NT2/D1 (cell line): ENCODE measurements around the gene PDIA6.

ENCODE experiments used
- YY1 ChIP-seq: IDR thresholded peaks from 2 replicates; pipeline ENCODE4 v1.6.1; 2011; ENCODE audit not compliant: insufficient read length, insufficient read depth
- ZNF274 ChIP-seq: IDR thresholded peaks from 2 replicates; pipeline ENCODE4 v1.6.1; 2011; ENCODE audit warnings: mild to moderate bottlenecking, low read depth, low read length

DNA sequence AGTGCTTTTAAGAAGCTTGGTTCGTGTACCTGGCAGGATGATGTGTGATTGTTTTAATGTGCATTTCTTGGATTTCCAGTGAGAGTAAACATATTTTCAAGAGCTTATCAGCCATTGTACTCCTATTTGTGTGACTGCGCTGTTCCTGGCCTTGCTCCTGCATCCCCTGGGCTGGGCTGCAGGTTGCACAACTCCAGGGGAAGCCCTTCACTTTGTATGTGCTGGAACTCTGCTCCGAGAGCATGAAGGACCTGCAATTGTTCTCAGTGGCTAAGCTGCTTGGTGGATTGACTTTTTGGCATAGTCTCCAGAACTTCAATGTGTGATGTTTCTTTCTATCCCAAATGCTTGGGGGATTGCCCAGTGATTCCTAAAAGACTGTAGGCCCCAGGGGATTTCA is 72.4 kb downstream of the PDIA6 start:
- TF ChIP-seq YY1 (no peak), ZNF274 (no peak)
